IPS DF 4.7 (cell line): ENCODE results near the gene IMPDH1.

Source experiments
- DNase-seq: peaks from one replicate; pipeline ENCODE4 v3.0.0-alpha.2; 2013; ENCODE audit warnings: low spot score; ENCODE audit errors: extremely low read depth

IMPDH1 gene

DNA sequence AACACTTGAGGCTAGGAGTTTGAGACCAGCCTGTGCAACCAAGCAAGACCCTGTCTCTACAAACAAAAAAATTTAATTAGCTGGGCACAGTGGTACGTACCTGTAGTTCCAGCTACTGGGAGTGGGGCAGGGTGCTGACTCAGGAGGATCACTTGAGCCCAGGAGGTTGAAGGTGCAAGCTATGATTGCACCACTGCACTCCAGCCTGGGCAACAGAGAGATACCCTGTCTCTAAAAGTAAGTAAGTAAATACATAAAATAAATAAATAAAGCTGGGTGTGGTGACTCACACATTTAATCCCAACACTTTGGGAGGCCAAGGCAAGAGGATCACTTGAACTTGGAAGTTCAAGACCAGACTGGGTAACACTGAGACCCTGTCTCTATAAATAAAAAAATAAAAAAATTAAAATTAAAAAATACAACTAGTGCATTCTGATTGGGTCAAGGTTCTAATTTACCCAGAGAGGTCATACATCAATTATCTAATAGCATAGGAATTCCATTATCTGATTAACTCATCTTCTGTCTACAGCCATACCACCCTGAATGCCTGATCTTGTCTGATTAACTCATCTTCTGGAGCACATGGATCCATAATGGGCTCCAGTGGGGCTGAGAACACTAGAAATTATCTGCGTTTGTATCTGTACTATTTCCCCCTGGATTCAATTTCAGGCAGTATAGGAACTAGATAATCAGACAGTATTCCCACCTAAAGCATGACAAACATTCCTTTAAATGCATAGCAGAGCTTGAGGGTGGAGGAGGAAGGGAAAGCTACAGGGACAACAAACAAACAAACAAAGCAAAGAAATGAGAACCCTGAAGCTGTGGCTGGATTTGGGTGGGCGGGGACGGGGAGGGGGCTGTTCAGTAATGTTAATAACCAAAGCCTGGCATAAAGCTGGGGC is 24.9 kb upstream of the IMPDH1 start:
- no peak for DNase-seq

- no peak for DNase-seq
These were observed 22.0 kb upstream of the IMPDH1 start for GRCh38 chr7:128431754-128432153.

DNA sequence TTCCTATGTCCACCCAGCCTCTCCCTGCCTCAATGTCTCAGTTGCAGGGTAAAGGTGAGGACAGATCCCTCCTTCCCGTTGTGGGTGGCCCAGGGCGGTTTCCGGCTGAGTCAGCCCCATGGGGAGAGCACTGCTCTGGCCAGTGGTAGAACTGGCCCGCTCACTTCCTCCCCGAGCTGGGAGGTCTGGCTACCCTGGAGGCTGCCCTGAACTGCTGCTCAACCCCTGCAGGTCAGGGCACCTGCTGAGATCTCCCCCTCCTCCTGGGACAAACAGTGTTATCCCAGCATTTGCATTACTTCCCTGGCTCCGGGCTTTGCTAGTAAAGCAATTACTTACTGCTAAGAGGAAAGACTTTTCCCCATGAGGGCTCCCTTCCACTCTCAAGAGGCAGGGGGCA is 21.4 kb upstream of the IMPDH1 start:
- no peak for DNase-seq

DNA sequence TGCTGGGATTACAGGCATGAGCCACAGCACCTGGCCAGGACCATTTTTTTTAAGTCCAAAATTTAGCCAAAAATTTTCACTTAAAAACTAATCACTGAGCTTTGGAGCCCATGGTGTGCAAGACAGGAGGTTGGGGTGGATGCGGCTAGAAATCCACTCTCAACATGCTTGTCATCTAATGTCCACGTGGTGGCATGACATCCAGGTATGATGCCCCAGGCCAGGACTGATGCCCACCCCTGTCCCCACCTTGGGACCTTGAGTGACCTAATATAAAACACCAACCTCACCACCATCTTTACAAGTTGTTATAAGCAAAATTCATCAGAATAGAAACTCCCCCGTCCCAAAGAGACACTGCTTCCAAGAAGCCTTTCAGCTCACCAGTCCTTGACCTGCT is 20.4 kb upstream of the IMPDH1 start:
- no peak for DNase-seq

DNA sequence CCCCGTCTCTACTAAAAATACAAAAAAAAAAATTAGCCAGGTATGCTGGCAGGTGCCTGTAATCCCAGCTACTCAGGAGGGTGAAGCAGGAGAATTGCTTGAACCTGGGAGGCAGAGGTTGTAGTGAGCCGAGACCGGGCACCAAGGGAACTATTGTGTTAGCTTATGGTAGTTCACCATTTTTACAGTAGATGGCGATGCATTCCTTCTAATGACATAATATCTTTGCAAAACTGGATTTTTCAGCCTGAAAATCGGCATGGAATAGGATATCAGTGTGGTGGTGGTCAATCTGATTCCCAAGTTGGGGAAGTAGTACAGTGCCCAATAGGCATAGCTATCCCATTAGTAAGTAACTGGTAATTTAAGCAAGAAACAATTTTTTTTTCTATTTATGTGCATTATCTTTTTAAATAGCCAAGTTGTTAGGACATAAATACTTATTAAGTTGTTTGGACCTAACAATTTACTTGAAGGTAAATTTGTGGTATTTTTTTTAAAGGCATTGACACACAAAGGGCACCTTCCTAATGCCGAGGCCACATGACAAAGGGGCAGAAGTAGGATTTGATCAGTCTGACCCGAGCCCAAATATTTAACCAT is 17.6 kb upstream of the IMPDH1 start:
- no peak for DNase-seq

DNA sequence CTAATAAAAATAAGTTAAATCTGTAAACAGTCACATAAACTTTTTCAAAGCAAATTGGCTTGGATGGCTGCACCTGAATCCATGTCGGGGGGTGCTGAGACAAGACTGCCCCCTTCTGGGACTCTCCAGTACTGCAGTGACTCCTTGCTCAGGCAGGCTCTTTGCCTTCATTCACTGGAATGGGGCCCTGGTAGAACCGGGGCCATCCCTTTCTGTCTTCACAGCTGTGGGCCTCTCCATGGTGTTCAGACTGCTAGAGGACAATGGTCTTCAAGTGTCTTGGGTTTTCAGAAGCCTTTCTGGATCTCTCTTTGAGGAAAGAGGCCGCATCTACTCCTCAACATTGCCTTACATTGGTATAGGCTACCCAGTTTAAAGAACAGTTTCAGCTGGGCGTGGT is 16.1 kb upstream of the IMPDH1 start:
- DNase-seq, result no peak

DNA sequence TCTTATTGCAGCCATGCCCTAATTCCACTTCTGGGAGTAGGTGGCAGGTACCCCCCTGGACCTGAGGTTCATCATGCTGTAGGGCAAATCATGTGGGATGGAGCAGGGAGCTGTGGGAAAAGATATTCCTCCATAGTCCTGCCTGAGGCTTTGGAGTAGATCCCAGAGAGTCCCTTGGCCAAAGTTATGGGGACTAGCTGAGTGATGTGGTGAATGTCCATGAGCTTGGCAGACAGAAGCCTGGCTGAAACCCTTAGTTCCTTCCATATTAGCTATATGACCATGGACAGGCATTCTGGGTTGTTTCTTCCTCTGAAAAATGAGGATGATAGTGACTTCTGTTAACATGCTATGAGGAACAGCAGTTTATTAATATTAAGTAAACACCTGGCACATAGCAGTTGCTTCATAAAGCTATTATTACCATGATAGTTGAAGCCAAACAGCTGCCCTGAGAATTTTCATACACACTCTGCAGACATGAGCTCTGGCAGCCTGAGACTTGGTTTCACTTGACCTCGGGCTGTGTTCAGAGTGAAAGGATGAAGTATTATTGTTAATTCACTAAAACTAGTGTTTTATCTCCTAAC is 15.0 kb upstream of the IMPDH1 start:
- no peak for DNase-seq

GRCh38 chr7:128422842-128423241 is 13.1 kb upstream of the IMPDH1 start:
- DNase-seq, result no peak

GRCh38 chr7:128422037-128422436 is 12.3 kb upstream of the IMPDH1 start:
- DNase-seq, result no peak

- DNase-seq, result no peak
These were observed 11.6 kb upstream of the IMPDH1 start for GRCh38 chr7:128421384-128421783.

DNA sequence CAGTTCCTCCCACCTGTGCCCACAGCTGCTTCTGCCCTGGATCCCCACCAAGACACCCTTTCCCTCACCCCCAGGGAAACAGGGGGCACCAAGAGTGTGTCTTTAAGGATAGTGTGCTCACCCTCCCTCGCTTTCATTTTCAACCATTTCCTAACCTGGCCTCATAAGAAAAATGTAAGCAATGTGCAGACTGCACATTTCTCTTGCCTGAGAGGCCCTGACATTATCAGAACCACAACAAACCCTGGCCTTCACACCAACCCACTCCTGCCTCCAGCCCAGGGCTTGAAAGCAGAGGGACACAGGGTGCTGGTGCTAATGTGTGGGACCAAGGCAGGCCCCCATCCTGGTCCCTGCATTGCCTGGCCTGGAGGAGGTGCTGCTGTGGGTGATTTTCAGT is 11.0 kb upstream of the IMPDH1 start:
- no peak for DNase-seq

GRCh38 chr7:128419257-128419656 is 9.5 kb upstream of the IMPDH1 start:
- no peak for DNase-seq

DNA sequence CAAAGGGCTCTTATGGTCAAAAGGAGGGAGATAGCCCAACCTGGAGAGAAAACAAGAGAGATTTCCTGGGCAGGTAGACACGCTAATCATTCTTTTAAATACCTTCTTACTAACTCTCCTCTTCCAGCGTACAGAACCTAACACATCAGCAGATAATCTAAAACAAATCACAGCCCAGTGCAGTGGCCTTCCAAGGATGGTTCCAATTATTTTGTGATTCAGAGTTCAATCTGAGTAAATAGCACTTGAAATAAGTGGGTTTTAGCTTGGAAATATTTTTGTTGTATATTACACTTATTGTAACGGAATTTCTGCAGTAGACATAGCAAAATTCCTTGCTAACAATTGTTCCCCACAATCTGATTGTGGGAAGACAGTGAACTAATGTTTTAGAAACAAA is 7.3 kb upstream of the IMPDH1 start:
- no peak for DNase-seq

GRCh38 chr7:128415217-128415785 is 5.5 kb upstream of the IMPDH1 start:
- no peak for DNase-seq

DNA sequence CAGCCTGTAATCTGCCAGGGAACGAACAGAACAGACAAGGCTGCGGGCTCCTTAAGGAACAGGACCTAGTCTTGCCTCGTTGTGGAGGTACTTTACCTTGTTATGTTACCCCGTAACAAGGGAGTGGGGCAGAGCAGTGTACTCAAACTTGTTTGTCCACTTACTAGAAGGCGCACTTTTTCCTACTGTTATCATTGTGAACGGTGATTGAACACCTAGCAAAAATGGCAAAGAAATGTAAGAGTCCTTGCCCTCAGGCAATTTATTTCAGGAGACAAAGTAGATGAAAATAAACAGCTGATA is 620 bp upstream of the IMPDH1 start:
- DNase-seq, result no peak

GRCh38 chr7:128408709-128409595 is 830 bp downstream of the IMPDH1 start:
- DNase-seq, result no peak

GRCh38 chr7:128407751-128408708 is 1.8 kb downstream of the IMPDH1 start:
- no peak for DNase-seq

- DNase-seq, result no peak
These were observed 2.6 kb downstream of the IMPDH1 start for GRCh38 chr7:128407233-128407589.

- no peak for DNase-seq
These were observed 3.2 kb downstream of the IMPDH1 start for GRCh38 chr7:128406314-128407232.
